Mononuclear cell (primary cell): ENCODE measurements around the gene ARHGAP30. TPM values are rescaled to one million over a fixed set of nuclear protein-coding genes. Genes with fewer than 3 reads are reported as not detected.

Experiments used
- H3K27me3 ChIP-seq: 2 replicates; pipeline ENCODE4 v1.6.0; 2011; ENCODE audit warnings: low read length, control low read depth; ENCODE audit not compliant: insufficient read depth
- H3K4me1 ChIP-seq: 2 replicates; pipeline ENCODE4 v1.5.1; 2011; ENCODE audit warnings: mild to moderate bottlenecking, low read length, control low read depth; ENCODE audit not compliant: insufficient read depth
- H3K4me3 ChIP-seq: 2 replicates; pipeline ENCODE4 v1.5.1; 2011; ENCODE audit warnings: mild to moderate bottlenecking, low read length, moderate library complexity
- H3K9me3 ChIP-seq: 2 replicates; pipeline ENCODE4 v1.5.1; 2011; ENCODE audit warnings: low read depth, mild to moderate bottlenecking, control low read depth, low read length
- total RNA-seq: library from RNA; depleted of rRNA; stranded (reverse); fragments of >200 nt; gene quantifications from one replicate; pipeline ENCODE4 v1.2.3, GENCODE V29; 2012

ARHGAP30 gene
- total RNA-seq, 1 donor: 60.3 TPM

GRCh38 chr1:161096530-161096929, 26.8 kb upstream of the ARHGAP30 start:
- H3K27me3 ChIP-seq: no peaks in the 10 kb centered on the region
- H3K4me1 ChIP-seq: peaks cover 34% of the 10 kb centered on the region
- H3K9me3 ChIP-seq: no peaks in the 10 kb centered on the region
- H3K4me3 ChIP-seq: no peak overlapping the region

GRCh38 chr1:161096015-161096414, 26.3 kb upstream of the ARHGAP30 start:
- Histone ChIP-seq H3K4me3 (no peak overlapping the region), H3K4me1 (peaks cover 34% of the 10 kb centered on the region), H3K27me3 (no peaks in the 10 kb centered on the region), H3K9me3 (no peaks in the 10 kb centered on the region)

GRCh38 chr1:161095230-161095629, 25.5 kb upstream of the ARHGAP30 start:
- Histone ChIP-seq H3K9me3 (no peaks in the 10 kb centered on the region), H3K4me3 (no peak overlapping the region), H3K4me1 (peaks cover 34% of the 10 kb centered on the region), H3K27me3 (no peaks in the 10 kb centered on the region)

GRCh38 chr1:161094481-161094880, 24.8 kb upstream of the ARHGAP30 start:
- no peaks in the 10 kb centered on the region for H3K27me3 ChIP-seq
- H3K4me1 ChIP-seq: peaks cover 34% of the 10 kb centered on the region
- no peaks in the 10 kb centered on the region for H3K9me3 ChIP-seq
- no peak overlapping the region for H3K4me3 ChIP-seq

GRCh38 chr1:161092621-161093028, 22.9 kb upstream of the ARHGAP30 start:
- H3K4me1 ChIP-seq: peaks cover 34% of the 10 kb centered on the region
- no peak overlapping the region for H3K4me3 ChIP-seq
- H3K27me3 ChIP-seq: no peaks in the 10 kb centered on the region

GRCh38 chr1:161091796-161092507, 22.3 kb upstream of the ARHGAP30 start:
- H3K27me3 ChIP-seq: no peaks in the 10 kb centered on the region
- no peak overlapping the region for H3K4me3 ChIP-seq
- no peaks in the 10 kb centered on the region for H3K9me3 ChIP-seq
- H3K4me1 ChIP-seq: peaks cover 27% of the 10 kb centered on the region

More at GRCh38 chr1:161092621-161093028, 22.9 kb upstream of the ARHGAP30 start:
- H3K9me3 ChIP-seq: no peaks in the 10 kb centered on the region

- Histone ChIP-seq H3K4me3 (no peak overlapping the region), H3K9me3 (no peaks in the 10 kb centered on the region), H3K4me1 (peaks cover 18% of the 10 kb centered on the region), H3K27me3 (no peaks in the 10 kb centered on the region)
Observed at GRCh38 chr1:161091093-161091492, 21.4 kb upstream of the ARHGAP30 start.

- Histone ChIP-seq H3K9me3 (no peaks in the 10 kb centered on the region), H3K4me1 (peaks cover 14% of the 10 kb centered on the region), H3K4me3 (no peak overlapping the region), H3K27me3 (no peaks in the 10 kb centered on the region)
Observed at GRCh38 chr1:161090617-161091016, 20.9 kb upstream of the ARHGAP30 start.

- H3K9me3 ChIP-seq: no peaks in the 10 kb centered on the region
- no peak overlapping the region for H3K4me3 ChIP-seq
- peaks cover 13% of the 10 kb centered on the region for H3K4me1 ChIP-seq
- no peaks in the 10 kb centered on the region for H3K27me3 ChIP-seq
Observed at GRCh38 chr1:161089938-161090337, 20.2 kb upstream of the ARHGAP30 start.

- H3K4me1 ChIP-seq: peaks cover 15% of the 10 kb centered on the region
- H3K4me3 ChIP-seq: no peak within 1 kb of the TSS
- H3K27me3 ChIP-seq: no peaks in the 10 kb centered on the region
- H3K9me3 ChIP-seq: no peaks in the 10 kb centered on the region
Observed at GRCh38 chr1:161089251-161089924, 19.7 kb upstream of the ARHGAP30 start, which contains the start of gene NECTIN4. Gene NECTIN4, minus strand, starts transcription at chr1:161089558. Its CDS starts 262 bp downstream, at chr1:161089296.

- Histone ChIP-seq H3K4me1 (peaks cover 22% of the 10 kb centered on the region), H3K4me3 (no peak overlapping the region), H3K27me3 (no peaks in the 10 kb centered on the region), H3K9me3 (no peaks in the 10 kb centered on the region)
Observed at GRCh38 chr1:161088587-161089110, 19.0 kb upstream of the ARHGAP30 start.

- no peaks in the 10 kb centered on the region for H3K27me3 ChIP-seq
- H3K9me3 ChIP-seq: no peaks in the 10 kb centered on the region
- peaks cover 38% of the 10 kb centered on the region for H3K4me1 ChIP-seq
- H3K4me3 ChIP-seq: no peak overlapping the region
Observed at GRCh38 chr1:161086457-161086856, 16.8 kb upstream of the ARHGAP30 start.

GRCh38 chr1:161085165-161085564, 15.5 kb upstream of the ARHGAP30 start:
- no peaks in the 10 kb centered on the region for H3K9me3 ChIP-seq
- H3K4me3 ChIP-seq: no peak overlapping the region
- peaks cover 50% of the 10 kb centered on the region for H3K4me1 ChIP-seq
- no peaks in the 10 kb centered on the region for H3K27me3 ChIP-seq

GRCh38 chr1:161084597-161084988, 14.9 kb upstream of the ARHGAP30 start:
- H3K4me1 ChIP-seq: peaks cover 53% of the 10 kb centered on the region
- H3K9me3 ChIP-seq: no peaks in the 10 kb centered on the region
- no peaks in the 10 kb centered on the region for H3K27me3 ChIP-seq
- no peak overlapping the region for H3K4me3 ChIP-seq

GRCh38 chr1:161083748-161084596, 14.3 kb upstream of the ARHGAP30 start:
- H3K9me3 ChIP-seq: no peaks in the 10 kb centered on the region
- no peak overlapping the region for H3K4me3 ChIP-seq
- H3K27me3 ChIP-seq: no peaks in the 10 kb centered on the region
- H3K4me1 ChIP-seq: peaks cover 50% of the 10 kb centered on the region
